GM19438 (cell line): ENCODE measurements around the gene CELF6.

Experiments
- ATAC-seq: cut with Tn5 transposase; IDR thresholded peaks from one replicate; pipeline ENCODE4 v1.9.1; 2021; ENCODE audit warnings: low read depth; ENCODE audit not compliant: unreplicated experiment

The CELF6 gene

DNA sequence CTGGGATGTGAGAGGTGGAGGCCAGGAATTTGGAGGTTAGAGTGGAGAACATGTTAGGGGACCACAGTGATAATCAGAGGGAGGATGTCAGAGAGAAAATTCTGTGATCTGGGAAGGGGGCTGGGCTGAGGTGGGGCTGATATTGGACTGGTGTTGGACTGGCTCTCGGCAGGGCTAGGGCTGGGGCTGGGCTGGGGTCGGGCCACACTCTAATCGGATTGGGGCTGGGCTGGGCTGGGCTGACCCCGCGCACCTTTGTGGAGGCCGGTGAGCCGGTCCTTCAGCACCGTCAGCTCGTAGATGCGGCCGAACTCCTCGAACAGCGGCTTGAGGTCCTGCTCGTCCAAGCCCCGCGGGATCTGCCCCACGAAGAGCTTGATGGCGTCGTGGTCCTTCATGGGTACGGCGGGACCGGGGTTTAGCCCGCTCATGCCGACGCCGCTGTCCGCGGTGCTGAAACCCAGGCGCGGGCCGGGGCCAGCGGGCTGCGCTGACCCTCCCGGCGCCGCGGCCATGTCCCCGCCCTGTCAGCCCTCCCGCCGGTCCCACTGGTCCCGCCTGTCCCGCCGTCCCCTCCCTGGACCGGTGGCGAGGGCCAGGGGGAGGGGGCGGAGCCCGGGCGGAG, 485 bp downstream of the CELF6 start:
- peak; percentile 46 for ATAC-seq

DNA sequence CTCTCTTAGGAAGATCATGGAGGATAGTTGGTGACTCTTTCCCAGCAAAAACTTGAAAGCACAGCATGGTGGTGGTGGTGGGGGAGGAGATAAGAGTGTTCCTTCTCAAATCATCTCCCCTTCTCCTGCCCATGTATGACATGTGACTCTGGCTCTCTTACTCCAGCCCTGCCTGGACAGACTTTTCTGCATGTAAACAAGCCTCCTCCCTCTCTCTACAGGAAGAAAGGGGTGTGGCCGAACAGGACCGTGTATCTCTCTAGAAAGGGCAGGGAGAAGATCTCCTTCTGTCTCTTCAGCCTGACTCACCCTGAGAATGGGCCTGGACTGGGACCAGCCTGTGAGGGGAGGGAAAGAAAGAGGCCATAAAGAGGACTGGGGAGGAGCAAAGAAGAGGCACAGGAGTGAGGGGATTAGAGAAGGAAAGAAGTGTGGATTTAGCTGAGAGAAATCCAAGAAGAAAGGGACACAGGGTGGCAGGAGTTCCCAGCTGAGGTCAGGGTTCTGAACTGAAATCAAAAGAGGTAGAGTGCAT, 1.5 kb downstream of the CELF6 start:
- ATAC-seq = no peak

DNA sequence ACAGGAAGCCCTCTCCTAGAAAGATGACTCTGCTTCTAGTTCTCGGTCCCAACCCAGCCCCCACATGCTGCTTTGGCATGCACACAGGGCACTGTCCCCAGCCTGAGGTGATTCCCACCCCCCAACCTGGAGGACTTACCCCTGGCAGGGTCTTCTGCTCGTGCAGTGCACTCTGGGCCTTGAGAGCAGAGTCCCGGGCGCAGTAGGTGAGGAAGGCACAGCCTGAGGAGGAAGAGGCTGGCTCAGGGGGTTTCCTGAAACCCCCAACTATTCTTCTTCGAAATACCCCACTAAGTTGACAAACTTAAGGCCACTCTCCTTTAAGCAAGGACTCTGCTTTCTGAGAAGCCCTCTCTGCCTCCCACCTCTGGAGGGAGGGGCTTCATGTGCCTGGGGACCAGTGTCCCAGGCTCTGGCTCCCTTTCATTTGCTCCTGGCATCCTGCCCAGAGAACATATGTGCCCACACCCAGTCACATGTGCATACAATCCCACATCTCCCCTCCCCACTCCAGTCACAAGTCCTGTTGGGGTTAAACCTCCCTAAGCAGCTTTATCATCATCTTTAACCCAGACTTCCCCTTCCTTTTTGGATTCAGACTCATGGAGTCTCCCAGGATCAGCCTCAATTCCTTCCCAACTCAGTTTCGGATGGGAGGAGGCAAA, 4.1 kb downstream of the CELF6 start:
- no peak for ATAC-seq

DNA sequence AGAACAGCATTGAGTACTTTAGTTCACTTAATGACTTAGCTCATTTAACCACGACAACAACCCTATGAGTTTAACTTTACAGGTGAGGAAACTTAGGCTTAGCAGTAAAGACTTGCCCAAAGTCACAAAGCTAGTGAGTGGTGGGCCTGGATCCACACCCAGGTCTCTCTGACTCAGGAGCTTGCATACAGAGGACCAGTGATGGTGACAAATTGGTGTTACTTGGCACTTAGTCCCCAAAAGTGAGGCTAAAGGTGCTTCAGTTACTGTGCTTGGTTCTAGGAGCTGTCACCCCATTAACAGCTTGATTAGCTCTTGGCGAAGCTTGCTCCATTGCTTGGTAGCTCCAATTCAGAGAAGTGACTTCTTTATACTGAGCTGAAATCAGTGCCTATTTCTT, 6.1 kb downstream of the CELF6 start:
- no peak for ATAC-seq

DNA sequence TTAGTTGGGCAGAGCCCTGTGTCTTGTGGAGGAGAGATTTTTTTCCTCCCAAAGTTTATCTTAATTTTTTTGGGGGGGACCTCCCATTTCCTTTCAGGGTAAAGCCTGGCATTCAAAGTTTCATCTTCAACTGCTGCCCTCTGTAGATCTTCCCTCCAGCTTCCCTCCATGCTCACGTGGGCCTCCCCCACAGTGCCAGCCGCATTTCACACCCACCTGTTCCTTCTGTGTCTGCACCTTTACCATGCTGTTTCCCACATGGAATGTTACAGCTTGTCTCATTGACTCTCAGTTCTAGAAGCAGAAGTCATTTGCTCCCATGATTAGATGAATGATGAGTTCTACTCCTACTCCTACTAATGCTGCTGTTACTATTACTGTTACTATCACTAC, 6.5 kb downstream of the CELF6 start:
- ATAC-seq = no peak

DNA sequence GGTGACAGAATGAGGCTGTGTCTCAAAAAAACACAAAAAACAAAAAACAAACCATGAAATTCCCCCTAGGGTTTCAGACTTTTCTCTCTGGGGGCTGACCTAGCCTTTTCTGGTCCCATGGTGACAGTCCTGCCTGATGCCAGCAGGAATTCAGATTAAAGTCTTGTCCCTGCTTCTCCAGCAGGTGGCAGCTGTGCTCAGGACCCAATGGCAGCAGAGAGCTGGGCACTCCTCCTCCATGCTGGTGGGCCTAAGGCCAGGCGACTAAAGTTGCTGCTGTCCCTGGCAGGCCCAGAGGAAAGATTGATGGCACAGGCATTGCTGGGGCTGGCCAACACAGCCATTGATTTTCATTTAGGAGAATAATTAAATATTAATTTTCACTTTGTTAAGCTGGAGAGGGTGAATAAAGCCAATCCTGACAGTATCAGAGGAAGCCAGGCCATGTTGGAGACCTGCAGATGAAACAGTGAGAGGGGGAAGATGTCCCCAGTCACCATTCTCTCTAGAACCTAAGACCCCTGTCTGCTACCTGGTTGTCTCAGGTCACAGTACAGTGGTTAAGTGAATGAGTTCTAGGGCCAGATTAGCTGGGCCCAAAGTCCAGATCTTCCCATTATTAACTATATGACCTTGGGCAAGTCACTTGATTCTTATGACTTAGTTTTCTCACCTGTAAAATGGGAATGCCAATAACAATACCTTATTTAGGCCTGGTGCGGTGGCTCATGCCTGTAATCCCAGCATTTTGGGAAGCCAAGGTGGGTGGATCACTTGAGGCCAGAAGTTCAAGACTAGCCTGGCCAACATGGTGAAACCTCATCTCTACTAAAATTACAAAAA, 7.1 kb downstream of the CELF6 start:
- peak; percentile 80 for ATAC-seq

DNA sequence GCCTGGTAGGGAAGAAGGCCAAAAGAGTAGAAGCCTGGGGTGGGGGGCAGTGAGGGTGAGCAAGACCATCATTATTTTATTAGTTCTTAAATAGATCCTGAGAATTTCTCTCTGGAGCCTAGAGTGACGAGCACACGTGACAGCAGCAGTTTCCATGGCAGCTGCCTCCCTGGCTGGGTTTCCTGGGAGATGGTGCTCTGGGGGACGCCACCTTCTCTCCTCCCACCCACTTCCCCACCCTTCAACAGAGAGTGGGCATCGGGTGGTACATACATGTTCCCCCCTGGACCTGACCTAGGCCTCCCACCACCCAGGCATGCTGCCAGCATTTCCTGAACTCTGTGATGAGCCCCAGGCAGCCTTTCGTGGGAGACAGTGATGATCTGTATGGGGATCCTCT, 12.9 kb downstream of the CELF6 start:
- ATAC-seq = no peak

DNA sequence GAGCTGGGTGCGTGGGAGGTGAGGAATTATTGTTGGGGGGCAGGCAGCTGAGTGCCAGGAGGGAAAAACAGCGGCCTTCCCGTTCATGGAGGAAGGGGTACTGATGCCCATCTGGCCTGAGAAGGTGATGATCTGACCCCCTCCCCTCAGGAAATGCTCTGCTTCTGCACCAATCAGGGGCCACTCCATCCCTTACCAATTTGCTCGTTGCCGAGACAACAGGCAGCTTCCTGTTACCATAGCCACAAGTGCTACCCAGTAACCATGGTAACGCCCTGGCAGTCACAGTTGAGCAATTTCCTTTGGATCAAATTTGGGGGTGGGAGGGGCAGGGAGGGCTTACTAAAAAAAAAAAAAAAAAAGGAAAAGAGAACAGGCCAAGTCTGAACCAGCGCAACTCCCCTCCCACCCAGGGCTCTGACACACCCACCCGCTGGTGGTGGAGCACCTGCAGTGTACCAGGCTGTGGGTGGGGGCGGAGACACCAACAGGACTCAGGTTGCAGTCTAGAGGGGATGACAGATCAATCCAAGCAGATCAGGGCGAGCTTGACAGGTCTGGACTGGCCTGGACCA, 13.7 kb downstream of the CELF6 start:
- no peak for ATAC-seq

DNA sequence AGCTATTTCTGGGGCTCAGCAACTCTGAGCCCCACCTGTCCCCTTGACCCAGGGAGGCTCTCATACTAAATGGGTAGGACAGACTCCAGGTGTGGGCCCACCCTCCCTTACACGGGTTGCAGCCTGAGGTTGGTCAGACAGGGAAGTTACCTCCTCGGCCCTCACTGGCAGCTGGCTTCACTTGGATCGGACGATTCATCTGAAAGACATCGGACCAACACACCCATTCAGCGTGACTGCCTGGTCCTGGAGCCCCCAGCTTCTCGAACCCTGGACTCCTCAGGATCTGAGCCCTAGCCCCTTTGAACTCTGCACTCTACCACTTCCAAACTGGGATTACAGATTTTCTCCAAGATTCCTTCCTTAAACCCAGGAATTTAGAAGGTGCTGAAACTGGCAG, 15.4 kb downstream of the CELF6 start:
- no peak for ATAC-seq

DNA sequence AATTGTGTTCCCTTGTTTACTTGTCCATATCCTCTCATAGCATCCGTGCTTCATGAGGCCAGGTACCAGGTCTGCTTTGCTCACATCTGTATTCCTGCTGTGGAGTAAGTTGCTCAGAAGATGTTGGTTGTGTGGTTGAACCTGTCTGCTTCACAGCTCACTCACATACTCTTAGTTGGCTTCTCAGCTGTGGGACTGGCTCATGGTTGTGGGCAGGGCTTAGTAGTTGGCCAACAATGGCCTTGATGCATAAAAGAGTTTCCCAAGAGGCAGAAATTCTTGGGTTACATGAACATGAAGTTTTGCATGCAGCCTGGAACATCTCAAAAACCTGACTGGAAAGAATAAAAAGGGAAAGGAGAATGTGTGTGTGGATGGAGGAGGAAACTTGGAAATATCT, 17.0 kb downstream of the CELF6 start:
- ATAC-seq = no peak

DNA sequence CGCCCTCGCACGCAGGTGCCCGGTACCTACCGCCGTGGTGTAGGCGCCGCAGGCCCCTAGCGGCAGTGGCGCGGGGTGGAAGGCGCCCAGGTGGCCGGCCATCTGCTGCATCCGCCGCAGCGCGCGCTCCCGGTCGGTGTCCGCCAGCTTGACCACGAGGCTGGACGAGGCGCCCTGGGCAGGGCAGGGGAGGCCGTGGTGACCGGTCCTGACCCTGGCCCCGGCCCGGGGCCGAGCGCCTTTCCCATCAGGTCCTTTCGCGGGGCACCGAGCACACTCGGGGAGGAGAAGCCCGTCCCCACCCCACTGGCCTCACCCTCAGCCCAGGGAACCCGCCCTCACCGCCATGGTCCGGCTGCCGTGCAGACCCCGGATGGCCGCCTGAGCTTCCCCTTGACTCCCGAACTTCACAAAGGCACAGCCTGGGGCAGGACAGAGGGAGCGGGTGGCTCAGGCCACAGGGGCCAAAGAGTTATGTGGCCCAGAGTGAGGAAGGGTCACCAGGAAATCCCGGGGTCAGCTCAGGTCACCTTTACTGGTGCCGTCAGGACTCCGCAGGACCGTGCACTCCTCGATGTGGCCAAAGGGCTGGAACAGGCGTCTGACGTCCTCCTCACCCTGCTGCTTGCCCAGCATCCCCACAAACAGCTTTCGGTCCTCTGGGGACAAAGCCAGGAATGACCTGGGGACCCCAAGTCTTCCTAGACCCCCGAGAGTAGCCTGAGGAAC, 30.2 kb downstream of the CELF6 start:
- no peak for ATAC-seq

DNA sequence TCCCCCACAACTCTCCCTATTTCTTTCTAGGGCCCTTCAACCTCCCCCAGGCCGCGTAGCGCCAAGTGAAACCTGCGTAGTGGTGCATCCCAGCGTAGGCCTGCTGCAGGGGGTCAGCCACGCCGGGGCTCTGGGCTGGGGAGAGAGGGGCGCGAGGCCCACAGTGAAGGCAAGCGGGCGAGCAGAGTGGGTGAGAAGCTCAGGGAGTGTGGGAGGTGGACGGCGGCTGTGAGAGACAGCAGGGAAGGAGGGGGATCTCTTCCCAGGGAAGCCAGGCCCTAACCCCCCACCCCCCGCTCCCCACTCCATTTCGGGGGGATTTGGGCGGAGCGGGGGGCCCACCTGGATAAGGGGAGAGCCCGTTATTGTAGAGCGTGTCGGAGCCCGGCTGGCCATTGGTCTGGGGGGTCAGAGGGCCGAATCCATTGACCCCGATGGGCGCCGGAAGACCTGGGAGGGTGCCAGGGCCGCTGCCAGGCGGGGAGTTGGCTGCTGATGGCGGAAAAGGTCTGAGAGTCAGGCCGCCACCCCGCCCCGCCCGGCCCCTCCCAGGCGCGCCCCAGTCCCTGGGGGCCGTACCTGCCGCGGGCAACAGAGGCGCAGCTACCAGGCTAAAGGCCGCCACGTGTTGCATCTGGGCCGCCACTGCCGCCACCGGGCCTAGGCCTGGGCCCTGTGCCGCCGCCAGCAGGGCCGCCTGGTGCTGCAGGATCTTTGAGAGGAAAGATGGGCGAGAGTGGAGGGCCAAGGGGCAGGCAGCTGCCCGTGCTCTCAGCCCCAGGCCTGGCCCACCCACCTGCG, 31.0 kb downstream of the CELF6 start:
- ATAC-seq = no peak

DNA sequence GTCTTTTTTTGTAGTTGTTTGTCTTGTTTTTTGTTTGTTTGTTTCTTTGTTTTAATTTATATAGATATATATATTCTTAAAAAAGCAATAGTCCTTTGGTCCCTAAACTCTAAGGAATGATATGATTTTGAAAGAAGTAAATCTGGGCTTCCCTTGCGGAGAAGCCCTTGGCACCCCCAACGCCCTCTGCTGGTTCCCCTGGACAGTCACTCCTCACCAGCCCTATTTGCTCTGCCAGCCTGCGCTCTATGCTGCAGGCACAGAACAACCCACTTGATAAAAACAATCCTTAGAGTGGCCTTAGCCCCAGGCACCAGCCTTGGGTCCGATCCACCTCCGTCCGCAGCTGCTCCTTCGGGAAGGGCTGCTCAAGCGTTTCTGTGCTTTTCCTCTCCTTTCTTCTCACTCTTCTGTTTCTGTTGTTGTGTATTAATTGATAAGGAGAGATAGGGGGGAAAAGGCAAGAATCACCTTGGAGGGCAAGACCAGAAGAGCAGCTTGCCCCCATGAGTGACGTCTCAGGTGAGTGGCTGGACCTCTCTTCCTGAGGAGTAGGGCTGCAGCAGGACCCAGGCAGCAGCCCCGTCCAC, 33.9 kb downstream of the CELF6 start:
- no peak for ATAC-seq

DNA sequence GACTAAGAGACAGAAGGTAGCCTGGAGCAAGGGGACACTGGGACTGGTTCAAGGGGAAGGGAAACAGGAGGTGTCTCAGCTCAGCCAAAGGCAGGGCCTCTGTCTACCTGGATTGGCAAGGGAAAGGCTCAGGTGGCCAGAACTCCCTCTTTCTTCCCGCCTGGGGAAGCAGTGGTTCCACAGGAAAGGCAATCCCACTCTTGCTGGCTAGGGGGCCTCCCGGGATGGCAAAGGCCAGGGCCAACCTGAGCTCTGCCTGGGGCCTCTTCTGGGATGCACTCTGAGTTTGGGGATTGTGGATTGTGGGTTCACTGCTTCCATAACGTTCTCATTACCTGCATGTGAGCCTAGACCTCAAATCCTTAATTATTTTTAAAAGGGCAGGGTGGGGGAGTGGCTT, 34.6 kb downstream of the CELF6 start:
- ATAC-seq = no peak

DNA sequence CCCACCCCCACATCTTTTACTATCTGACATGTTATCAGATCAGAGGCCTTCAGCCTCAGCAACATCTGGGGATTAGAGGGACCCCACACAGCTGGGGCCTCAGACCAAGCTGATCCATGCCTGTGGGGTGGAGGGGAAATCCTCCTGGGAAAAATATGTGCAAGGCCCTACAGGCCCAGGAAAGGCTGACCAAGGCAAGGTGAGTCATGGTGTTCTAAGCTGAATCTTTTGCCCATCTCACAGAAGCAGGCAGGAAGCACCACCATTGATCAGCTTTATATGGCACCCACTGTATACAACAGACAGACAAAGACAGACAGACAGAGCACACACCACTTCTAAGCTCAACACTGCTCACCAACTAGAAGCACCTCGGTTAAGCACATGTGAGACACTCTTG, 35.2 kb downstream of the CELF6 start:
- ATAC-seq = no peak

DNA sequence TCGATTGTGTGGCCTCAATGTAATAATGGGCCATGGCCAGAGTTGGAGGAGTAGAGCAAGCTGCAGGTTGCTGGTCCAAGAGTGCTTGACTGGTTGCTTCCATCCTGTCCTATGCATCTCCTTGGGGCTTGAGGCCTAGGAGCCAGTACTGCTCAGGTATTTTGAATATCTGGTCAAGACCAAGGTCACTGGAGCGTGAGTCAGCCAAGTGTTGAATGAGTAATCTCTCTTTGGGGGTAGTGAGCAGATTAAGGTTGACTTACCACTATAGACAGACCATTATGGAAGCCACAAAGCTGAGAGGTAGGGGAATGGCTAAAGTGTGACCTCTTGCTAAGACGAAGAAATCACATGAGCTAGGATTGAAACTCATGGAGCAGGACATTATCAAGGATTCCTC, 38.2 kb downstream of the CELF6 start:
- no peak for ATAC-seq

DNA sequence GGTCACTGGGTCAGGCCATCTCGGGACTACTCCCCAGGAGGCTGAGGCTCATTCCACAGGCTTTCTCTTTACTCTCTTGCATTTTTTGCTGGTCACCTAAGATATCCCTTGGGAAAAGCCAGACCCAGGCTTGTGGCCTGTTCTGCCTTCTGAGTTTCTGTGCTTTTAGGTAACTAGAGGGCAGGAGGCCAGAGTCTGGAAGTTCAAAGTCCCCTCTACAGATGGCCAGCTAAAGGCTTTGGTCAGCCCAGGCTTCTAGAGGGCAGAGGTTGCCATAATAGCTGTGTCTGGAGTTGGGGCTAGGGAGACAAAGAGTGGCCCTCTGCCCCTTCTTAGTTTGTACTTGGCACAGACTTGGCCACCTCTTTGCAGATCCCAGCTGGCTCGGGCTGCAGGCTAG, 39.2 kb downstream of the CELF6 start:
- no peak for ATAC-seq

DNA sequence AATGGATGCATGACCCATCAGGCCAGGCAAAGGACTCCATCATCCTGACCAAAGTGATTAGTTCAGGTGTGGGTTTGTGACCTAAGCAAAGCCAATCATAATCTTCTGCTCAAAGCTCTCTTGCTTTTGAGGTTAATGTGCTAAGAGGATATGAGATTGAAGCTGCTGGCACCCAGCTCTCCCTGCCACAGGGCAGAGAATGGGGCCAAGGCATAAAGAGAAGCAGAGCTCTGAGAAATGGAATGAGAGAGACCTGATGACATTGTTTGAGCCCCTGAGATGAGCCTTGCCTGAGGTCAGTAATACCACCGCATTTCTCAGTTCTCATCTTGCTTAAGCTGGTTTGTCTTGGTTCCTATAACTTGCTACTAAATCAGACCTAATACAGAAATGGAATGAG, 41.2 kb downstream of the CELF6 start:
- no peak for ATAC-seq

DNA sequence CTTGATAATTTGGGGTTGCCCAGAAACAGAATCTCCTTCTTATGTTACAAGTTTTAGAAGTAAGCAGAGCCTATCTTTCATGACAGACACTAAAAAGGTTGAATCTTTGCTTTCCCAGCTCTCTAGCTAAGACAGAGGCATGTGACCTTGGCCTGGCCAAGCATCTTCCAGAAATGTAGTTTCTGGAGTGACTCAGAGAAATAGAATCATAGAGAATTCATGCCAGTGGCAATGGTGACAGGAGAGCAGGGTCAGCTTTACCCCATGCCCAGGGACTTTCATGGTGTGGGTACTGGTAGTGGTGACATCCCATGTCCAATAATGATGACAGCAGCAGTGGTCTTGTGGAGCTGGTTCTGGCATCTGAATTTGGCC, 43.6 kb downstream of the CELF6 start:
- no peak for ATAC-seq
